Measurements from ENCODE around the gene PPP1R1C. TPM values are rescaled to one million over a fixed set of nuclear protein-coding genes. Genes with fewer than 3 reads are reported as not detected.
A peak's percentile ranks its signal among the peaks of the same experiment; 100 is the strongest.

PPP1R1C gene
- total RNA-seq, 4 donors from 2014 or later: 0.87 to 8.8 (median 4.1) TPM

- peaks cover 0 to 1% (median 0%) of the 10 kb centered on the region in 4 donors for H3K9me3 ChIP-seq
- peak overlapping the region in 2 of 4 donors; percentile 19 to 50 for H3K27ac ChIP-seq
- no peaks in the 10 kb centered on the region for H3K27me3 ChIP-seq
- peaks cover 0 to 5% (median 0%) of the 10 kb centered on the region in 4 donors for H3K4me1 ChIP-seq
- no peaks in the 10 kb centered on the region for H3K36me3 ChIP-seq
- TF ChIP-seq POLR2A (IDR thresholded peaks at IDR 0.05): no peak
- TF ChIP-seq EP300 (IDR thresholded peaks at IDR 0.05): no peak
- TF ChIP-seq CTCF (IDR thresholded peaks at IDR 0.05): no peak
- no peak overlapping the region for H3K4me3 ChIP-seq
- DNase-seq (ENCODE audit: low spot score in 2 of 2): no peak
Measured at GRCh38 chr2:182101263-182101662, 115.6 kb downstream of the PPP1R1C start.

DNA sequence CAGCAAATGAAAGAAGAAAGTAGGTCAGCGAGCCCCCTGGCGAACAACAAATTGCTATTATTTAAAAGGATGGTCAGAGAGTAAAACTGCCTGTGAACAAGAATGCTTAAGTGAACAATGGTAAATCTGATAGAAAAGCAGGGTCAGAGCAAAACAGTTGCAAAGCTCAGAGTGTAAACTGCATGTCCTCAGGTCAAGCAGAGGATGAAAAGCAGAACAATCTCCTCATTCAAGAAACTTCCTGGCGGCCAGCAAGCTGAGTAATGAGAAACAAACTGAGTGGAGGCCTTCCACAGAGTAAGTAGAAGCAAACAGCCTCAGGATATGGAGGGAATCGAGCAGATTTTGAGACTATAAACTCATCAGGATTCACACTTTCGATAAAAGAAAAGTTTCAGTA is 117.9 kb downstream of the PPP1R1C start:
- 27 to 29% methylated on average over 5 of the region's 5 CpGs for WGBS, 2 donors
- H3K27ac ChIP-seq: peak overlapping the region; percentile 11 to 71 (median 42)
- no peak for DNase-seq (ENCODE audit: low spot score in 2 of 2)
- peaks cover 0 to 5% (median 0%) of the 10 kb centered on the region in 4 donors for H3K4me1 ChIP-seq
- TF ChIP-seq POLR2A (IDR thresholded peaks at IDR 0.05) (no peak), CTCF (IDR thresholded peaks at IDR 0.05) (no peak), EP300 (IDR thresholded peaks at IDR 0.05) (peak in 1 of 2 donors; percentile 9)
- H3K4me3 ChIP-seq: no peak overlapping the region
- no peaks in the 10 kb centered on the region for H3K36me3 ChIP-seq
- no peaks in the 10 kb centered on the region for H3K27me3 ChIP-seq
- H3K9me3 ChIP-seq: peaks cover 0 to 4% (median 0%) of the 10 kb centered on the region in 4 donors

DNA sequence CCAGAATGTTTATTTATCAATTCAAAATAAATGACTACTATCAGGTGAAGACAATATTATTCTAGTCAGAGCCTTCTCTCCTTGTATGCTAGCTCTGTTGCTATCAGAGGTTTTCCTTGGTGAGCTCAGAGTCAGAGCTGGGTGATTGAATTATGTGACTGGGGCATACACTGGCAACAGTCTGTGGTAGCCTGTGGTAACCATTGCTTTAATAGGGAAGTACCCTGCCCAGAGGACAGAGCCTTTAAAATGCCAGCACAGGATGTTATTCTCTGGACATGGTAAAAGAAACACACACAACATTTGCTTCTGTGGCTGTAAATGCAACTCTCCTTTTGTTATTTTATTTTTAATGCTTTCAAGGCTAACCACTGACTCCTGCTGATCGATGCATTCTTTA is 124.7 kb downstream of the PPP1R1C start:
- H3K4me1 ChIP-seq: no peaks in the 10 kb centered on the region
- no peak overlapping the region for H3K4me3 ChIP-seq
- no peak for TF ChIP-seq EP300 (IDR thresholded peaks at IDR 0.05)
- no peak for TF ChIP-seq POLR2A (IDR thresholded peaks at IDR 0.05)
- no peak for TF ChIP-seq CTCF (IDR thresholded peaks at IDR 0.05)
- WGBS, 2 donors: 53 to 57% methylated on average over 1 of the region's 1 CpG
- no peaks in the 10 kb centered on the region for H3K36me3 ChIP-seq
- DNase-seq (ENCODE audit: low spot score in 2 of 2): no peak
- H3K27me3 ChIP-seq: no peaks in the 10 kb centered on the region
- H3K27ac ChIP-seq: no peak overlapping the region
- peaks cover 0 to 4% (median 0%) of the 10 kb centered on the region in 4 donors for H3K9me3 ChIP-seq

DNA sequence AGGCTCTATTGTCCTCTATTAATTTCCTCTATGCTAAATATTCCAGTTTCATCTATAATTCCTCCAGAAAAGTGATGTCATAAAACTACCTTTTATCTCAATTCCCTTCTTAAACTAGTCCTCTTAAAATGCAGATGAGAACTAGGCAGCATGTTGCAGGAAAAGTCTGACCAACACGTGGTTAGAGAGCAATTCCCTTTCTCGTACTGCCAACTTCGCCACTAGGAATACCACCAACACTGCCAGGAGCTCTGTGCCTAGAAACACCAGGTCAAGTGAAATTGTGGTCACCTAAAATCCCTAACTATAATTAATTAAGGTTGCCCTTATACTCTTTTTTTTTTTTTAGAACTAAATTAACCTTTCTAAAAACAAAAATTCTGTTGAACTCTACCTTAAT is 127.7 kb downstream of the PPP1R1C start:
- no peaks in the 10 kb centered on the region for H3K36me3 ChIP-seq
- no peak overlapping the region for H3K4me3 ChIP-seq
- no peaks in the 10 kb centered on the region for H3K27me3 ChIP-seq
- no peak overlapping the region for H3K27ac ChIP-seq
- DNase-seq (ENCODE audit: low spot score in 2 of 2): no peak
- WGBS, 2 donors: 76 to 82% methylated on average over 3 of the region's 3 CpGs
- H3K4me1 ChIP-seq: peaks cover 0 to 12% (median 0%) of the 10 kb centered on the region in 4 donors
- no peak for TF ChIP-seq CTCF (IDR thresholded peaks at IDR 0.05)
- no peaks in the 10 kb centered on the region for H3K9me3 ChIP-seq

DNA sequence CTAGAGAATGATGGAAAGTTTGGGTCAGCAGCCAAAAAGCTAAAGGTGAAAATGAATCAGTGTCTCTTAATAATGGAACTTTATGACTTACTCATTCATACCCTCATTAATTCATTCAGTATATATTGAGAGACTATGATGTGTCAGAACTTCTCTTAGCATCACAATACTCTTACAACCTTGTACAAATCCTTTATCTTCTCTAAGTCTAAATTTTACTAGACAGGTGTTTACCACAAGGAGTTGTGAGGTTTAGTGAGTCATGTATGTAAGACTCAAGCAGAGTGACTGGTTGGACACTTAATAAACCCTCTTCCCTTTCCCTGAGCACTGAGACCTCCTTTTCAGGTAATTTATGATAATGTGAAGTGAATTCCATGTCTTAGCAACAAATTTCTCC is 129.6 kb downstream of the PPP1R1C start:
- Histone ChIP-seq H3K4me3 (no peak overlapping the region), H3K27me3 (no peaks in the 10 kb centered on the region), H3K4me1 (peaks cover 0 to 12% (median 0%) of the 10 kb centered on the region in 4 donors), H3K9me3 (no peaks in the 10 kb centered on the region), H3K36me3 (no peaks in the 10 kb centered on the region), H3K27ac (no peak overlapping the region)
- TF ChIP-seq EP300 (IDR thresholded peaks at IDR 0.05) (no peak), CTCF (IDR thresholded peaks at IDR 0.05) (no peak), POLR2A (IDR thresholded peaks at IDR 0.05) (no peak)
- DNase-seq (ENCODE audit: low spot score in 2 of 2): no peak
